ENCODE results near the gene PCAT7. TPM values are rescaled to one million over a fixed set of nuclear protein-coding genes. Genes with fewer than 3 reads are reported as not detected.
"Not testable (repeated sequence)": the region's sequence is repeated elsewhere in the genome, so short reads cannot be mapped to it uniquely, and the experiment has no call there.

Gene PCAT7
- total and polyA plus RNA-seq, 10 of the 15 experiments (the other 5 are each of a cell fraction or from before 2014, with no cell fraction given): 0.04 TPM; not detected in 9

GRCh38 chr9:94592683-94593082 is 37.8 kb downstream of the PCAT7 start:
- H3K4me3 ChIP-seq; POLR2A ChIA-PET; FAIRE-seq; H3K9ac ChIP-seq (ENCODE audit: control insufficient read depth, insufficient read depth, low read length); RAD21 ChIA-PET (ENCODE audit: unreplicated experiment); H3K27me3 ChIP-seq (replicated peaks in 1 of 2; ENCODE audit: control insufficient read depth in 2 of 2, insufficient read depth in 2 of 2, low read length in 1 of 2); intact Hi-C loops (cut with micrococcal nuclease; ENCODE audit: unreplicated experiment); H4K20me1 ChIP-seq (ENCODE audit: control insufficient read depth, insufficient read depth); DNase-seq (ENCODE audit: low read depth, low spot score); ATAC-seq; H3K9me3 ChIP-seq (replicated peaks; ENCODE audit: control insufficient read depth, insufficient read depth, low read length); H3K36me3 ChIP-seq (ENCODE audit: control insufficient read depth in 2 of 2, insufficient read depth in 2 of 2, low read length in 1 of 2); SMC1A ChIA-PET (ENCODE audit: uncharacterized antibody, unreplicated experiment); H3K27ac ChIP-seq (ENCODE audit: control insufficient read depth, insufficient read depth); H3K4me2 ChIP-seq (ENCODE audit: control insufficient read depth, insufficient read depth); BruUV-seq (replicated peaks); in situ Hi-C loops (cut with MboI); H2AFZ ChIP-seq (ENCODE audit: control insufficient read depth, low read depth, low read length); H3K4me1 ChIP-seq (ENCODE audit: control insufficient read depth, insufficient read depth, low read length); H3K79me2 ChIP-seq (ENCODE audit: control insufficient read depth, insufficient read depth, low read length): not testable (repeated sequence)
- CTCF ChIA-PET: interaction anchor here (1.4 kb wide), 1 partner anchor 38 kb away, joined by 4 read pairs; the partner anchor contains the start of gene PCAT7
- WGBS (ENCODE audit: insufficient coverage, insufficient replicate concordance, low lambda C conversion rate, missing lambda C conversion rate): 41% methylated on average over 7 of the region's 7 CpGs

GRCh38 chr9:94593459-94594345 is 38.8 kb downstream of the PCAT7 start, which contains the start of gene FBP2:
Gene FBP2, minus strand, starts transcription at chr9:94593824. Its CDS starts 98 bp downstream, at chr9:94593726.
- ChIA-PET RAD21 (ENCODE audit: unreplicated experiment) (no interaction called here), SMC1A (ENCODE audit: uncharacterized antibody, unreplicated experiment) (interaction anchor here (0.8 kb wide), 1 partner anchor 8 kb away, joined by 3 read pairs; no protein-coding TSS in a partner anchor), CTCF (interaction anchor here (1.4 kb wide), 1 partner anchor 39 kb away, joined by 4 read pairs; the partner anchor contains the start of gene PCAT7), POLR2A (no interaction called here)
- H3K9me3 ChIP-seq (replicated peaks; ENCODE audit: control insufficient read depth, insufficient read depth, low read length): no peaks in the 10 kb centered on the region
- no peak within 1 kb of the TSS for H3K4me3 ChIP-seq
- DNase-seq (ENCODE audit: low read depth, low spot score): no peak
- in situ Hi-C loops (cut with MboI): no loop called here
- H3K27ac ChIP-seq (ENCODE audit: control insufficient read depth, insufficient read depth): no peak within 1 kb of the TSS
- no peak for TF ChIP-seq CBX3 (IDR thresholded peaks at IDR 0.05; ENCODE audit: borderline replicate concordance, low read depth)
- no peak for ATAC-seq
- H3K9ac ChIP-seq (ENCODE audit: control insufficient read depth, insufficient read depth, low read length): no peak within 1 kb of the TSS
- no peaks in the 10 kb centered on the region for H3K79me2 ChIP-seq (ENCODE audit: control insufficient read depth, insufficient read depth, low read length)
- WGBS (ENCODE audit: insufficient coverage, insufficient replicate concordance, low lambda C conversion rate, missing lambda C conversion rate): 41% methylated on average over 21 of the region's 21 CpGs
- no peaks in the 10 kb centered on the region for H3K27me3 ChIP-seq (replicated peaks in 1 of 2; ENCODE audit: control insufficient read depth in 2 of 2, insufficient read depth in 2 of 2, low read length in 1 of 2)
- no peaks in the 10 kb centered on the region for H3K4me1 ChIP-seq (ENCODE audit: control insufficient read depth, insufficient read depth, low read length)
- FAIRE-seq: no peak
- no TSS peak for BruUV-seq (replicated peaks)
- H2AFZ ChIP-seq (ENCODE audit: control insufficient read depth, low read depth, low read length): no peak within 1 kb of the TSS
- intact Hi-C loops (cut with micrococcal nuclease; ENCODE audit: unreplicated experiment): no loop called here
- no peak within 1 kb of the TSS for H3K4me2 ChIP-seq (ENCODE audit: control insufficient read depth, insufficient read depth)
- no peaks in the 10 kb centered on the region for H4K20me1 ChIP-seq (ENCODE audit: control insufficient read depth, insufficient read depth)
- no peaks in the 10 kb centered on the region for H3K36me3 ChIP-seq (ENCODE audit: control insufficient read depth in 2 of 2, insufficient read depth in 2 of 2, low read length in 1 of 2)

Data from GM12878 (cell line).